Astrocyte of the cerebellum (primary cell): ENCODE data around the gene FSTL4.

Source experiments
- DNase-seq: peaks from one replicate; pipeline ENCODE4 v3.0.0-alpha.2; 2011; ENCODE audit warnings: low read depth
- H3K4me3 ChIP-seq: 2 replicates; pipeline ENCODE4 v1.5.1; 2011; ENCODE audit warnings: mild to moderate bottlenecking, low read depth, low read length, moderate library complexity
- CTCF ChIP-seq: IDR thresholded peaks from 2 replicates; pipeline ENCODE4 v1.5.1; 2012; ENCODE audit warnings: low read length, low read depth, moderate library complexity, mild to moderate bottlenecking; ENCODE audit errors: missing control alignments
- in situ Hi-C: cut with HindIII; loops from 2 replicates; pipeline ENCODE4 v1.10.0; 2017; ENCODE audit warnings: low sequenced_read_pairs

The FSTL4 gene

GRCh38 chr5:133253671-133254070 lies 358.7 kb downstream of the FSTL4 start:
- TF ChIP-seq CTCF = no peak
- in situ Hi-C loops = no loop called here
- H3K4me3 ChIP-seq = no peak overlapping the region
- DNase-seq = no peak

- in situ Hi-C loops = no loop called here
- H3K4me3 ChIP-seq = no peak overlapping the region
- TF ChIP-seq CTCF = no peak
- DNase-seq = no peak
Observed at GRCh38 chr5:133253070-133253469, 359.3 kb downstream of the FSTL4 start.

GRCh38 chr5:133252133-133252480 lies 360.2 kb downstream of the FSTL4 start:
- TF ChIP-seq CTCF = no peak
- no peak for DNase-seq
- in situ Hi-C loops = no loop called here
- no peak overlapping the region for H3K4me3 ChIP-seq

GRCh38 chr5:133251296-133252132 lies 360.8 kb downstream of the FSTL4 start:
- no peak for DNase-seq
- no peak overlapping the region for H3K4me3 ChIP-seq
- TF ChIP-seq CTCF = no peak
- in situ Hi-C loops = no loop called here

- in situ Hi-C loops = no loop called here
- no peak overlapping the region for H3K4me3 ChIP-seq
- DNase-seq = no peak
- no peak for TF ChIP-seq CTCF
Observed at GRCh38 chr5:133250527-133250926, 361.8 kb downstream of the FSTL4 start.

- no peak for TF ChIP-seq CTCF
- in situ Hi-C loops = no loop called here
- no peak for DNase-seq
- H3K4me3 ChIP-seq = no peak overlapping the region
Observed at GRCh38 chr5:133249593-133249992, 362.7 kb downstream of the FSTL4 start.
